Measurements from ENCODE around the gene FBXO8.

The FBXO8 gene

DNA sequence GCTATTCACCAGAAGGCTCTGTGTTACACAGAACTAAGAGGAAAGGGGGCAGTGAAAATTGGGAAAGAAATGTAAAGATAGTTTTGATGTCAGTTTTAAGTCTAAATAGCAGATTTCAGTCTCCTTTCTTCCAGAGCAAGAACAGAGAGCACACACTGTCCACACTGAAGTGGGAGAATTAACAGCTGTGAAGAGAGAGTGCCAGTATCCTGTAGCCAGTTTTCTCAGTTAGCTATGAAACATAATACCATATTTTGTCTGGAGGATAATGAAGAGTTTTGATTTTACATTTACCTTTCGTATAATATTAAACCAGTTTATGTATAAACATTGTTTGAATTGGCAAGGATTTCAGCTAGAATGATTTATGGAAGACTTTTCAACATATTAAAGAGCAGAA lies 35.1 kb downstream of the FBXO8 start:
- no peak for DNase-seq (ENCODE audit: low read depth in 2 of 3, low spot score in 2 of 3)

- no peak for DNase-seq (ENCODE audit: low read depth in 2 of 3, low spot score in 2 of 3)
These were observed 37.8 kb downstream of the FBXO8 start for GRCh38 chr4:174245714-174246113.

DNA sequence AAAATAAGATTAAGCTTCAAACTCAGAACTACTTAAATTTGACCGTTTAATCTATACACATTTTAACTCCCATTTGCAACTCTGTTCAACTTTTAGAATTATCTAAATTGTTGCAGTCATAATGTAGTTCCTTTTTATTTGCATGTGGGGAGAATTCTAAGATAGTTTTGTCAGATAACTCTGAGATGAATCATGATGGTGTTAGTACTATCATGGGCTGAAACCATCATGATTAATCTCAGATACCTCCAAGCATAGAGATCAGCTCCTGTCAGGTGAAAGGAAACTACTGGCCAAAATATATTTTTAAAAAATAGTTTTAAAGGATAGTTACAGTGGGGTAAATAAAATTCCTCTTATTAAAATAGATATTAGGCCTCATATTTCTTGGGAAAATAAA lies 39.0 kb downstream of the FBXO8 start:
- DNase-seq (ENCODE audit: low read depth in 2 of 3, low spot score in 2 of 3) = no peak

DNA sequence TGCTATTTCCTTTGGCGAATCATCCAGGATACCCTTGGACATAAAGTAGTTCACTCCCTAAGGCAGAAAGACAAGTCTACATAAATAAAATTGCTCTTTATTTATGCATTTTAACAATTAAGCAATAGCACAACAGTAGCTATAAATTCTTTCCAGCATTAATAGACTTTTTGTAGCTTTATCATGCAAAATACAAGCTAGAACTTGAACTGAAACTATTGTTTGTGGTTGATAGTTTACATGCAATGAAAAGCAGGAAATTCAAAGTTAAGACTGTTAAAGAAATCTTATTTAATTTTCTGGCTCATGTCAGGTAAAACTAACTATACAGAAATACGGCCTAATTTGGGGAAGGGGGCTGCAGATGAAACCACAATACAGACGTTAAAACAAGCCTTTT lies 42.3 kb downstream of the FBXO8 start:
- DNase-seq (ENCODE audit: low read depth in 2 of 3, low spot score in 2 of 3) = no peak

- DNase-seq (ENCODE audit: low read depth in 2 of 3, low spot score in 2 of 3) = no peak
These were observed 47.1 kb downstream of the FBXO8 start for GRCh38 chr4:174236359-174236758.

- no peak for DNase-seq (ENCODE audit: low read depth in 2 of 3, low spot score in 2 of 3)
These were observed 52.8 kb downstream of the FBXO8 start for GRCh38 chr4:174230680-174231079.

DNA sequence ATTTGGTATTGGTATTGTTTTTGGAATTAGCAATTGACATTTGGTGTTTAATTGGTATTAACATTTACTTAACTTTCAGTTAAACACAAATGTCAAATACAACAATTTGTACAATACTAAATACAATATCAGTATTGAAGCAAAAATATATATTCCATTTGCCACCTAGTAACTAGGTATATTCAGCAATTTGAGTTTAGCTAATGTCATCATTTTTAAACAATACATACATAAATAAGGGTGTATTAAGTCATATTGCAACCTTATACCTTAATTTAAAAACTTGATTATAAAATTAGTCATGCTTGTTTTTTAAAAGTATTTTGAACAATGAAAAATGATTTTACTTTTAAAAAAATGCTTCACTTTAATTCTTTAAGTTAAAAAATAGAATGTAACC lies 53.3 kb downstream of the FBXO8 start:
- DNase-seq (ENCODE audit: low read depth in 2 of 3, low spot score in 2 of 3) = no peak

DNA sequence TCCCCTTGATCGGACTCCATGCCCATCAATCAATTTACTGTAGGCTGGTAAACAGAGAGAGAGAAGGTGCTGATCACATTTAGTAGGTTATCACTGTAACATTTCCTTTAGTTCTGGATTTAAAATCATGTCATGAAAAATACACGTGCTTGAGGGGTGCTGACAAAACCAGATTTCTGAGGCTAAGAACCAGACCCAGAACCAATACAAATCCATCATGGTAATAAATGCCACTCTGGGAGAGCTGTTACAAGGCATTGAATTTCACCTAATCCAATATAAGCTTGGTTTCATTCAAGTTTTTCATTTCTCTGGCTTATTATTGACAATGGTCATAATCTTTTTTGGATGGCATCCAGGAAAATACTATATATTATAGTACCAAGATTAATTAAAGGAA lies 54.5 kb downstream of the FBXO8 start:
- DNase-seq (ENCODE audit: low read depth in 2 of 3, low spot score in 2 of 3) = no peak

DNA sequence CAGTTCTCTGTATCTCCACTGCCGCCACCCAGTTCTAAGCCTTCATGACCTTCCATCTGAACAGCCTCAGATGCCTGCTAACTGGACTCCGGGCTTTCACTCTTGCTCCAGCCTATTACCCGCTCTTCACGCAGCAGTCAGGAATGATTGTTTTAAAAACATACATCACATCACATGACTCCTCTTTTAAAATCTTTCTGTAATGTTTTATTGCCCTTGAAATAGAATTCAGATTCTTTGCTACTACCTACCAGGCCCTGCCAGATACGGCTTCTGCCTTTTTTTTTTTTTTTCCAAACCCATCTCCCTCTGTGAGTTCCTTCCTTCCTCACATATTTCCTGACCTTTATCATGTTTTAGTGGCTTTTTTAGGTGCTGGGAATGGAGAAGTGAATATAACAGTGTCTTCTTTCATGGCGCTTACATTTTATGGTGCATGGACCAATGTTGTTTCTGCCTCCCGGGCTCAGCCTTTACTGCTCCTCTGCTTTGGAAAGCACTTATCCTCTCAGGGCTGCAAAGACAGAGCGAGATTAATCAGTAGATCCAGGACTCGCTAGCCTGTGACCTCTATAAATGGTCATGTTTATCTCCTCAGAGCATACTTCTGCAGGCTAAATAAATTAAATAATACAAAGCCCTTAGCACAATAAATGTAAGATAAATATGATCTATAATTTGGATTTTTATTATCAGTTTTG lies 58.0 kb downstream of the FBXO8 start:
- DNase-seq (ENCODE audit: low read depth in 2 of 3, low spot score in 2 of 3) = no peak

- no peak for DNase-seq (ENCODE audit: low read depth in 2 of 3, low spot score in 2 of 3)
These were observed 58.9 kb downstream of the FBXO8 start for GRCh38 chr4:174224550-174224949.

GRCh38 chr4:174222266-174222872 lies 61.1 kb downstream of the FBXO8 start:
- no peak for DNase-seq (ENCODE audit: low read depth in 2 of 3, low spot score in 2 of 3)

GRCh38 chr4:174218127-174218790 lies 65.2 kb downstream of the FBXO8 start:
- DNase-seq (ENCODE audit: low read depth in 2 of 3, low spot score in 2 of 3) = no peak

- DNase-seq (ENCODE audit: low read depth in 2 of 3, low spot score in 2 of 3) = no peak
These were observed 66.0 kb downstream of the FBXO8 start for GRCh38 chr4:174217273-174218126.

DNA sequence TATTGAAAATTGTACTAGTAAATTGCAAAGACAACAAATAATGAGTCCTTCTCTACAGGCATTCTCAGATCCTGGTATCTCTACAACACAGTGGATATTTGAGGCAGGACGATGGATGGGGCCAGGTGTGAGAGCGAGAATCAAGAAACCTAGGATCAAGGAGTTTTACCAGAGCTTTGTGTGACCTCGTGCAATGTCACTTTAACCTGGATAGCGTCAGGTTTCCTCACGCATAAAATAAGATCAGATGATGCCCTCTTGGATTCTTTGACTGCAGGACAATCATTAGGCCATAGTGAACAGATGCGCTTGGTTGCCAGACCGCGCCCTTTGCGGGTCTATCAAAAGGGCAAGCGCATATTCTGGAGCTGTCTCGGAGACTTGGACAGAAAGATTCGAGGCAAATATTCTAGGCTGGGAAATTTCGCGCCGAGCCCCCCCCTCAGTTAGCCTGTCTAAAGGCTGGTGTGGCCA lies 66.6 kb downstream of the FBXO8 start:
- DNase-seq (ENCODE audit: low read depth in 2 of 3, low spot score in 2 of 3) = no peak

GRCh38 chr4:174215961-174216680 lies 67.3 kb downstream of the FBXO8 start:
- DNase-seq (ENCODE audit: low read depth in 2 of 3, low spot score in 2 of 3) = no peak

DNA sequence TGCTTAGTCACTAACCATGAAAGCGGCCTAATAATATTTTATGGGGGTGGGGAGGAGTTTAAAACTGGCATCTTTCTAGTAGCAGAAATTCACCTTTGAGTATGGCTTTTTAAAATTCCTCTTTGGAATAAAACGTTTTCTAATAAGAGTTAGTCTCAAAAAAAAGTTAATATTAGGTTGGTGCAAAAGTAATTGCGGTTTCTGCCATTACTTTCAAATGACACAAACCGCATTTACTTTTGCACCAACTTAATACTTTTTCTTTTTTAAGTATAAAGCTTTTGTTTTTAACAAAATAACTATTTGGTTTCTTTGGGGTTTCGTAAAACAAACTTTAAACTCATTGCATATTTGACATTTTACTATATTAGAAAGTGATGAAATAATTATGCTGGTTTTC lies 68.4 kb downstream of the FBXO8 start:
- DNase-seq (ENCODE audit: low read depth in 2 of 3, low spot score in 2 of 3) = no peak

DNA sequence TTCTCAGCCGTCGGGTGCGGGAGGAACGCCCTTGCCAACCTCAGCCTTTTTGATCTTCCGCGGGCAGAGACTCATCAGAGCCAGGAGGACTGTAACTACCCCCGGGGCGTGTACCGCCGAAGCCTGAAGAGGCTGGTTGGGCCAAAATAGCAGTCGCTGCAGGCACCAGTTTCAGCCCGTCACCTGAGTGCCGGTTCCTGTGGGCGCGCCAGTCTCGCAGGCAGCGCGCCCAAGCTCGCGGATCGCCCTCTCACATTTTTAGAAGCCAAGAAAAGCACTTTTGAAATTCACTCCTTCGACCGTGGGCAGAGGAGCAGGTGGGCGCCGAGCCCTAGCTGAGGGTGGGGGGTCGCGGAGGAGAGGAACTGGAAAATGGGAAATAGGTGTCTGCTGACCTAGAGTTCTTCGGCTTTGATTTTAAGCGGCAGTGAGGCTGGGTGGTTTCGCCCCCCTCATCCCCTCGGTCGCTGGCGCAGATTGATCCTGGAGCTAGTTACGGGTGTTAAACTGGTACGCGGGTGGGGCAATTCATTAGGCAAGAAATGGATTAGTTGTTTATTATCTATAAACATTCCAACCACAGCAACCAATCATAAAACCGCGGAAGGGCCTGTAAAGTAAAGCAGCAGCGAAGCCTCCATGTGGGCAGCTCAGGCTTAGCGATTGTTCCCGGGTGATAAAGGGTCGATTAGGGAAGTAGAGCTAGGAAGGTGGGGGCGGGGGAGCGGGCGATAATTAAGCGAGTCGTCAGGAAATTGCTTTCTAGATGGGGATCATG lies 69.2 kb downstream of the FBXO8 start:
- DNase-seq (ENCODE audit: low read depth in 2 of 3, low spot score in 2 of 3) = no peak

- DNase-seq (ENCODE audit: low read depth in 2 of 3, low spot score in 2 of 3) = no peak
These were observed 69.8 kb downstream of the FBXO8 start for GRCh38 chr4:174213731-174214100.

- no peak for DNase-seq (ENCODE audit: low read depth in 2 of 3, low spot score in 2 of 3)
These were observed 71.4 kb downstream of the FBXO8 start for GRCh38 chr4:174212061-174212460.

DNA sequence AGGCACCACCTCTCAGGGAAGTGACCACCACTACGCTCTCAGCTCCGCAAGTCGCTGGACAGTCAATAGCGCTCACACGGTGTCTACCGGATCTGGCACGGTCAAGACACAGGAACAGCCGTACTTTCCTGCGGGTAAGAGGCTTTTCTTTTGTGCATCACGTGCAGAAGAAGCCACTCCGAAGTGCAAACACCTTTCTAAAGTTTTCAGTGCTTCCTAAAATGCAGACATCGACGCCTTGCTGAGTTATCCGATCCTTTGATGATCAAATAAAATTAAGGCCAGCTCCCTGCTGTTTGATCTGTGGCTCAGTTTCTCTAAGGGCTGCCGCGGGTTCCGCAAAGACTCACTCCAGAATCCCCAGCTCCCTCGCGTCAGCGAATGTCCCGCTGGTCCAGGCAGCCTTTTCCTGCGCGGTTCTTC lies 71.8 kb downstream of the FBXO8 start:
- no peak for DNase-seq (ENCODE audit: low read depth in 2 of 3, low spot score in 2 of 3)
